HEK293T (cell line): ENCODE results near the gene ZNF641.
A peak's percentile ranks its signal among the peaks of the same experiment; 100 is the strongest.

Experiments used
- CTCF ChIA-PET: fragments of 350-600 bp; formaldehyde crosslinking; extraction: SDS; loops from one replicate; lab custom pipeline; 2021; ENCODE audit warnings: antibody characterized with exemption, inconsistent platforms; lab: Yijun Ruan, JAX
- POLR2A ChIA-PET: fragments of 350-600 bp; formaldehyde crosslinking; extraction: SDS; loops from one replicate; lab custom pipeline; 2020; ENCODE audit warnings: antibody characterized with exemption, inconsistent platforms; lab: Yijun Ruan, JAX
- DNase-seq: peaks from one replicate; pipeline ENCODE4 v3.0.0; 2012; ENCODE audit warnings: mixed read lengths; ENCODE audit errors: extremely low spot score
- ARNT ChIP-seq: fragments of 450-650 bp; IDR thresholded peaks from 2 replicates; pipeline ENCODE4 v1.6.1; 2017; ENCODE audit warnings: mild to moderate bottlenecking
- BHLHE40 ChIP-seq: fragments of 450-650 bp; IDR thresholded peaks from 2 replicates; pipeline ENCODE4 v1.6.1; 2016; ENCODE audit warnings: mild to moderate bottlenecking, moderate library complexity, borderline replicate concordance
- CTBP1 ChIP-seq: fragments of 450-650 bp; IDR thresholded peaks from 2 replicates; pipeline ENCODE4 v1.6.1; 2016; ENCODE audit warnings: borderline replicate concordance
- ELF4 ChIP-seq: fragments of 450-650 bp; IDR thresholded peaks from 2 replicates; pipeline ENCODE4 v1.6.1; 2017; ENCODE audit warnings: antibody characterized with exemption
- FOXA1 ChIP-seq: fragments of 450-650 bp; IDR thresholded peaks from 2 replicates; pipeline ENCODE4 v1.6.1; 2016; ENCODE audit warnings: mild to moderate bottlenecking
- FOXK2 ChIP-seq: fragments of 450-650 bp; IDR thresholded peaks from 2 replicates; pipeline ENCODE4 v1.6.1; 2016; ENCODE audit warnings: mild to moderate bottlenecking
- FOXM1 ChIP-seq: fragments of 450-650 bp; IDR thresholded peaks from 2 replicates; pipeline ENCODE4 v1.6.1; 2017; ENCODE audit warnings: mild to moderate bottlenecking, borderline replicate concordance
- HDGF ChIP-seq: fragments of 450-650 bp; IDR thresholded peaks from 2 replicates; pipeline ENCODE4 v1.6.1; 2017; ENCODE audit warnings: antibody characterized with exemption, borderline replicate concordance
- L3MBTL2 ChIP-seq: fragments of 450-650 bp; conservative IDR thresholded peaks from 2 replicates; pipeline ENCODE4 v1.6.1; 2016; ENCODE audit warnings: mild to moderate bottlenecking
- LEF1 ChIP-seq: fragments of 450-650 bp; IDR thresholded peaks from 2 replicates; pipeline ENCODE4 v1.6.1; 2017; ENCODE audit warnings: mild to moderate bottlenecking, borderline replicate concordance
- NFRKB ChIP-seq: fragments of 450-650 bp; IDR thresholded peaks from 2 replicates; pipeline ENCODE4 v1.6.1; 2016; ENCODE audit warnings: mild to moderate bottlenecking, moderate library complexity
- PKNOX1 ChIP-seq: fragments of 450-650 bp; IDR thresholded peaks from 2 replicates; pipeline ENCODE4 v1.6.1; 2016
- SP1 ChIP-seq: fragments of 450-650 bp; IDR thresholded peaks from 2 replicates; pipeline ENCODE4 v1.6.1; 2017
- SUZ12 ChIP-seq: fragments of 450-650 bp; IDR thresholded peaks from 2 replicates; pipeline ENCODE4 v1.6.1; 2016; ENCODE audit warnings: mild to moderate bottlenecking
- TARDBP ChIP-seq: fragments of 450-650 bp; IDR thresholded peaks from 2 replicates; pipeline ENCODE4 v1.6.1; 2016
- ZNF384 ChIP-seq: fragments of 450-650 bp; IDR thresholded peaks from 2 replicates; pipeline ENCODE4 v1.6.1; 2016

The ZNF641 gene

GRCh38 chr12:48379794-48380193, 29.1 kb upstream of the ZNF641 start:
- TF ChIP-seq SUZ12 (no peak), TARDBP (no peak), ZNF384 (no peak), ELF4 (no peak), FOXK2 (no peak), FOXM1 (no peak), NFRKB (no peak), FOXA1 (no peak), ARNT (no peak), LEF1 (no peak), PKNOX1 (no peak), L3MBTL2 (no peak), BHLHE40 (no peak)
- ChIA-PET POLR2A (no interaction called here), CTCF (no interaction called here)
- DNase-seq, result no peak

- ChIA-PET CTCF (no interaction called here), POLR2A (no interaction called here)
- TF ChIP-seq ARNT (no peak), HDGF (no peak), FOXA1 (no peak), SUZ12 (no peak)
- DNase-seq, result no peak
Measured at GRCh38 chr12:48377646-48378045, 26.9 kb upstream of the ZNF641 start.

- ChIA-PET POLR2A (no interaction called here), CTCF (no interaction called here)
- DNase-seq, result no peak
- TF ChIP-seq HDGF, result no peak
Measured at GRCh38 chr12:48374164-48374563, 23.4 kb upstream of the ZNF641 start.

- POLR2A ChIA-PET, result no interaction called here
- DNase-seq, result no peak
- CTCF ChIA-PET, result no interaction called here
- TF ChIP-seq SUZ12 (no peak), FOXM1 (no peak), LEF1 (no peak), PKNOX1 (no peak), TARDBP (no peak), BHLHE40 (no peak), ARNT (no peak), FOXA1 (no peak), NFRKB (no peak), ELF4 (no peak), CTBP1 (no peak), L3MBTL2 (no peak), HDGF (no peak), SP1 (no peak), FOXK2 (no peak), ZNF384 (no peak)
Measured at GRCh38 chr12:48366131-48366530, 15.4 kb upstream of the ZNF641 start.

- no peak for DNase-seq
- ChIA-PET CTCF (no interaction called here), POLR2A (no interaction called here)
- peak; percentile 36 for TF ChIP-seq PKNOX1
- no peak for TF ChIP-seq FOXK2
Measured at GRCh38 chr12:48361664-48362339, 11.1 kb upstream of the ZNF641 start.

- POLR2A ChIA-PET, result no interaction called here
- DNase-seq, result no peak
- CTCF ChIA-PET, result no interaction called here
- no peak for TF ChIP-seq NFRKB
- TF ChIP-seq L3MBTL2, result no peak
- TF ChIP-seq PKNOX1, result no peak
- no peak for TF ChIP-seq ELF4
- no peak for TF ChIP-seq BHLHE40
- no peak for TF ChIP-seq ZNF384
- no peak for TF ChIP-seq SUZ12
- no peak for TF ChIP-seq FOXA1
- no peak for TF ChIP-seq LEF1
- TF ChIP-seq FOXK2, result no peak
- TF ChIP-seq HDGF, result no peak
- no peak for TF ChIP-seq ARNT
- no peak for TF ChIP-seq SP1
- no peak for TF ChIP-seq TARDBP
- TF ChIP-seq FOXM1, result no peak
- TF ChIP-seq CTBP1, result no peak
Measured at GRCh38 chr12:48358937-48359513, 8.3 kb upstream of the ZNF641 start.
